ENCODE data around the gene CXCL9. TPM values are rescaled to one million over a fixed set of nuclear protein-coding genes. Genes with fewer than 3 reads are reported as not detected.

Gene CXCL9
- total RNA-seq, 4 donors from 2014 or later, result 0.14 to 0.21 TPM; not detected in 2

DNA sequence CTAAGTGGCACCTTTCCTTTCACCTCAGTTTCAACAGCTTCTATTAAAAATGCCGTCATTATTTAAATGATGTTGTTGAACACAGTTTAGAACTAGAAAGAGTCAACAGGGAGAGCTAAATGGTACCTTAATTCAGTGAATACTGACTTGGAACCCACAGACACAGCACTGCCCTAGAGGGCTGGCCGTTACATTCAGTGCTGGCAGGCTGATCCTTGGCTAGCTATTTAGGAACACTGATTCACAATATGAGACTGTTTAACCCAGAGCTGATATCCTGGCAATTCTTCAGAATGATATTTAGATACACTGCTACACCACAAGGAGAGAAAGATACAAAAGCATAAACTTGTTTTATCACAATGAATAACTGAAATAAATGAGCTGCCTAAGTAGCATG, 53.8 kb downstream of the CXCL9 start:
- H3K4me1 ChIP-seq, result no peaks in the 10 kb centered on the region
- TF ChIP-seq, protein P1, sequence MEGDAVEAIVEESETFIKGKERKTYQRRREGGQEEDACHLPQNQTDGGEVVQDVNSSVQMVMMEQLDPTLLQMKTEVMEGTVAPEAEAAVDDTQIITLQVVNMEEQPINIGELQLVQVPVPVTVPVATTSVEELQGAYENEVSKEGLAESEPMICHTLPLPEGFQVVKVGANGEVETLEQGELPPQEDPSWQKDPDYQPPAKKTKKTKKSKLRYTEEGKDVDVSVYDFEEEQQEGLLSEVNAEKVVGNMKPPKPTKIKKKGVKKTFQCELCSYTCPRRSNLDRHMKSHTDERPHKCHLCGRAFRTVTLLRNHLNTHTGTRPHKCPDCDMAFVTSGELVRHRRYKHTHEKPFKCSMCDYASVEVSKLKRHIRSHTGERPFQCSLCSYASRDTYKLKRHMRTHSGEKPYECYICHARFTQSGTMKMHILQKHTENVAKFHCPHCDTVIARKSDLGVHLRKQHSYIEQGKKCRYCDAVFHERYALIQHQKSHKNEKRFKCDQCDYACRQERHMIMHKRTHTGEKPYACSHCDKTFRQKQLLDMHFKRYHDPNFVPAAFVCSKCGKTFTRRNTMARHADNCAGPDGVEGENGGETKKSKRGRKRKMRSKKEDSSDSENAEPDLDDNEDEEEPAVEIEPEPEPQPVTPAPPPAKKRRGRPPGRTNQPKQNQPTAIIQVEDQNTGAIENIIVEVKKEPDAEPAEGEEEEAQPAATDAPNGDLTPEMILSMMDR (IDR thresholded peaks at IDR 0.05), result no peak
- no peak for TF ChIP-seq POLR2A (IDR thresholded peaks at IDR 0.05)
- H3K9me3 ChIP-seq, result no peaks in the 10 kb centered on the region
- H3K27ac ChIP-seq, result no peak overlapping the region
- no peaks in the 10 kb centered on the region for H3K36me3 ChIP-seq
- H3K27me3 ChIP-seq, result no peaks in the 10 kb centered on the region
- intact Hi-C loops (cut with DNase I; ENCODE audit: low total_unique reads), result no loop called here
- no peak overlapping the region for H3K4me3 ChIP-seq
- no peak for DNase-seq

Other genes with a start within 250 kb of the CXCL9 start
- gene PPEF2, start 105.1 kb downstream of the CXCL9 start, total RNA-seq, result under 1 TPM in 1 of 4 donors, not detected in 3; 0.09 TPM
- 100 to 1,000 TPM in 1 of 4 donors, 10 to 100 TPM in 3; 21.5 to 109 (median 46.1) TPM for gene NAAA, start 66.5 kb downstream of the CXCL9 start, total RNA-seq
- 10 to 100 TPM; 17.9 to 53.5 (median 30.5) TPM for gene SDAD1, start 16.6 kb downstream of the CXCL9 start, total RNA-seq
- gene CXCL10, start 16.0 kb upstream of the CXCL9 start, total RNA-seq, result 1 to 10 TPM in 1 of 4 donors, under 1 TPM in 1, not detected in 2; 0.52 to 1.9 TPM
- under 1 TPM in 1 of 4 donors, not detected in 3; 0.14 TPM for gene CXCL11, start 28.6 kb upstream of the CXCL9 start, total RNA-seq
- gene ART3, start 67.2 kb upstream of the CXCL9 start, total RNA-seq, result 1 to 10 TPM in 1 of 4 donors, under 1 TPM in 1, not detected in 2; 0.55 to 1.4 TPM
- 10 to 100 TPM; 31.2 to 99.5 (median 62.6) TPM for gene NUP54, start 140.9 kb upstream of the CXCL9 start, total RNA-seq
- gene SCARB2, start 206.3 kb upstream of the CXCL9 start, total RNA-seq, result 100 to 1,000 TPM; 150 to 233 (median 196) TPM
- 1 to 10 TPM in 2 of 4 donors, under 1 TPM in 1, not detected in 1; 0.29 to 1.4 (median 1.2) TPM for gene FAM47E, start 244.2 kb upstream of the CXCL9 start, total RNA-seq

Measured in uterus (tissue), 4 donors.